Cardiac septum (tissue), 1 donor: Measurements from ENCODE around the gene CDKN2B-AS1. TPM values are rescaled to one million over a fixed set of nuclear protein-coding genes. Genes with fewer than 3 reads are reported as not detected.

Source experiments
- DNase-seq: peaks from one replicate; pipeline ENCODE4 v3.0.0-alpha.2; 2020; ENCODE audit warnings: low spot score
- intact Hi-C: fragments of 100-400 bp; cut with DNase I; formaldehyde crosslinking; loops from one replicate; pipeline ENCODE4 v1.14.0; 2022
- total RNA-seq: library from RNA; stranded (reverse); fragmentation: NEBNext Ultra II Directional; extraction: Animal tissue kit (Norgen Biotek cat#: 25700); gene quantifications from one replicate; pipeline ENCODE4 v1.2.1, GENCODE V29; 2021
- donor health status: DM: no; HTN: no; CAD: no.

The CDKN2B-AS1 gene
- total RNA-seq, 1 donor from 2014 or later = not detected

GRCh38 chr9:22060831-22061383, 66.3 kb downstream of the CDKN2B-AS1 start:
- intact Hi-C loops = no loop called here
- DNase-seq = no peak

- DNase-seq = no peak
- intact Hi-C loops = no loop called here
Observed at GRCh38 chr9:22064957-22065356, 70.4 kb downstream of the CDKN2B-AS1 start.

- intact Hi-C loops = no loop called here
- no peak for DNase-seq
Observed at GRCh38 chr9:22065431-22066200, 71.0 kb downstream of the CDKN2B-AS1 start.

GRCh38 chr9:22067196-22067595, 72.6 kb downstream of the CDKN2B-AS1 start:
- intact Hi-C loops = no loop called here
- DNase-seq = no peak

- DNase-seq = no peak
- intact Hi-C loops = no loop called here
Observed at GRCh38 chr9:22068369-22068768, 73.8 kb downstream of the CDKN2B-AS1 start.

- intact Hi-C loops = no loop called here
- no peak for DNase-seq
Observed at GRCh38 chr9:22073349-22073748, 78.8 kb downstream of the CDKN2B-AS1 start.

- intact Hi-C loops = no loop called here
- DNase-seq = no peak
Observed at GRCh38 chr9:22078081-22078480, 83.5 kb downstream of the CDKN2B-AS1 start.

- intact Hi-C loops = no loop called here
- no peak for DNase-seq
Observed at GRCh38 chr9:22079873-22080341, 85.3 kb downstream of the CDKN2B-AS1 start.

- intact Hi-C loops = no loop called here
Observed at GRCh38 chr9:22084336-22085035, 89.9 kb downstream of the CDKN2B-AS1 start.

GRCh38 chr9:22088053-22088716, 93.6 kb downstream of the CDKN2B-AS1 start:
- no peak for DNase-seq
- intact Hi-C loops = no loop called here

More at GRCh38 chr9:22084336-22085035, 89.9 kb downstream of the CDKN2B-AS1 start:
- no peak for DNase-seq

- no peak for DNase-seq
- intact Hi-C loops = no loop called here
Observed at GRCh38 chr9:22088717-22089061, 94.1 kb downstream of the CDKN2B-AS1 start.

GRCh38 chr9:22097707-22098106, 103.1 kb downstream of the CDKN2B-AS1 start:
- no peak for DNase-seq
- intact Hi-C loops = no loop called here

- intact Hi-C loops = no loop called here
- DNase-seq = no peak
Observed at GRCh38 chr9:22098643-22099332, 104.2 kb downstream of the CDKN2B-AS1 start.

- no peak for DNase-seq
- intact Hi-C loops = loop anchor here (10.0 kb wide), 1 partner anchor 96 kb away; the partner anchor contains the start of gene CDKN2B
Observed at GRCh38 chr9:22100626-22101025, 106.0 kb downstream of the CDKN2B-AS1 start.

- intact Hi-C loops = loop anchor here (10.0 kb wide), 1 partner anchor 98 kb away; the partner anchor contains the start of gene CDKN2B
- no peak for DNase-seq
Observed at GRCh38 chr9:22102146-22103053, 107.8 kb downstream of the CDKN2B-AS1 start.

- no peak for DNase-seq
- intact Hi-C loops = loop anchor here (10.0 kb wide), 1 partner anchor 99 kb away; the partner anchor contains the start of gene CDKN2B
Observed at GRCh38 chr9:22103685-22104575, 109.3 kb downstream of the CDKN2B-AS1 start.

- DNase-seq = no peak
- intact Hi-C loops = loop anchor here (10.0 kb wide), 1 partner anchor 100 kb away; the partner anchor contains the start of gene CDKN2B
Observed at GRCh38 chr9:22105005-22105722, 110.6 kb downstream of the CDKN2B-AS1 start.
